ENCODE data around the gene MAP2K3.
"Not testable (repeated sequence)": the region's sequence is repeated elsewhere in the genome, so short reads cannot be mapped to it uniquely, and the experiment has no call there.

MAP2K3 gene

GRCh38 chr17:21323257-21324111, 39.0 kb downstream of the MAP2K3 start:
- in situ Hi-C loops (cut with HindIII; ENCODE audit: low sequenced_read_pairs) = not testable (repeated sequence)

DNA sequence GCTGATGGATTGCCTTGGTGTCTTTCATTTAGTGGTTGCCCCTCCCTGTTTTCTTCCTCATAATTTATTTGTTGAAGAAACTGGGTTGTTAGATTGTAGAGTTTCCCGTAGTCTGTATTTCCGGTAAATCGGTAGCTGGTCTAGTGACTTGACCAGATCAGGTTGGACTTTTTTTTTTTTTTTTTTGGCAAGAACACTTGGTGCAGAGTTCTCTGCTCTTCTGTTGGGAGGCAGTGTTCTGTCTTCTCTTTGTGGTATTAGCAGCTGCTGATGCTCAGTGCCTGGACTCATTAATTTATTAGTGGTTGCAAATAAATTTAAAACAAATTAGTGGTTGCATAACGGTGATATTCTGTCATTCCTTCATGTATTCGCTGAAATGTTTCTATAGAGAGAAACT, 40.2 kb downstream of the MAP2K3 start:
- in situ Hi-C loops (cut with HindIII; ENCODE audit: low sequenced_read_pairs) = not testable (repeated sequence)

DNA sequence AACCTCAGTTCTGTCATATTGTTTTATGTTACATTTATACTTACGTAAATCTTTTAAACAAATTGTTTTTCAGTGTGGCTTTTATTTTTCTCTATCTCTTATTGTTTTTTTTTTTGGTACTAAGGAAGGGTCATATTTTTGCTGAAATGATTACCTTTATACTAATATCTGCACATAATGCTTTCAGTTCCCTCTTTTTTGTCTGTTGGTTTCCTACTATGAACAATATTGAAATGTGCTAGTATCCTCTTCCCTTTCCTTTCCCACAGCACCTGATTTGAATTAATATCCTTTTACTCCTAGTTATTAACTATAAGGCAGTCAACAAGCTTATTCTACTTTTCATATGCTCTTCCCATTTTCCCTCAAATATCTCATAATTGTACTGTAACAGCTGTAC, 43.4 kb downstream of the MAP2K3 start:
- in situ Hi-C loops (cut with HindIII; ENCODE audit: low sequenced_read_pairs) = not testable (repeated sequence)

DNA sequence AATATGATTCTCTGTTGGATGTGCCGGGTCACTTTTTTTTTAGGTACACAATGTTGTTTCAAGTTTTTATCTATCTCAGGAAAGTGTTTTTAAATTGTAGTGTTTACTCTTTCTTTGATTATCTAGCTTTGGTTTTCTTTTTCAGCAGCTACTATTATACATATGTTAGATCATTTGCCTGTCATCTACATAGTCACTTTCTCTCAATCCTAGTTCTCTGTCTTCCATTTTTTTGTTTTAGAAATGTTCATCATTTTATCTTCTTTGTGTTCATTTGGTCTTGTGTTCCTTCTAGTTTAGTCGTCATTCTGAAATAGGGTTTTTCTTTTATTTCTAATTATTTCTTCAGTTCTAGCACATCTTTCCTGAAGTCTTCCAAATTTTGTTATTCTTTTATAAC, 44.3 kb downstream of the MAP2K3 start:
- in situ Hi-C loops (cut with HindIII; ENCODE audit: low sequenced_read_pairs) = not testable (repeated sequence)

GRCh38 chr17:21330436-21331160, 46.1 kb downstream of the MAP2K3 start:
- in situ Hi-C loops (cut with HindIII; ENCODE audit: low sequenced_read_pairs) = no loop called here

DNA sequence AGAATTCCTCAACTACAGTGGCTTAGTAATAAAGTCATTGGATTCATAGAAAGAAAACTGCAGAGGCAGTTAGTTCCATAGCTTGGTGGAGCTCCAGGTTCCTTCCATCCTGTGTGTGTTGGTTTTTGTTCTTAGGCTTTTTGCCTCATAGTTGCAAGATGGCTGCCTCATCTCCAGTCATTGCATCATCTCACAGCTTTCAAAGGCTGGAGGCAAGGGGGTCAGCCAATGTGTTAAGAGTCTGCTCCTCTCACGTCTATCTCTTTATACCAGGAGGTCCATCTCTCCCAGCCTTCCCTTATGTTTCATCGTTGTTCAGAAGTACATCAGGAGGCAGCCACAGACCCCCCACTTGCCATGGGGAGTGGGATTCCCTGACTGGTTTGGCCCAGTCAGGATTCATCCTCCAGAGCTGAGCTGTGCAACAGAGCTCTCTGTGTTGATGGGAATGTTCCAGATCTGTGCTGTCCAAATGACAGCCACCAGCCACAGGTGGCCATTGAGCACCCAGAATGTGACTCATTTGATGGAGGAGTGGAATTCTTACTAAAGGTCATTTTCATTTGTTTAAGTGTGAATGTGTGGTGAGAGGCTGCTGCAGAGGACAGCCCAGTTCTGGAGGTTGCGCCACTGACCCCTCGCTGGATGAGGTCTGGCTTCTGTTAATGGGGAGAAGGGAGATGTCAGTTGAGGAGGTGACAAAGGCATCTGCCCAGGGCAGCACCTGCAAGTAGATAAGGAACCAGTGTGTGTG, 52.2 kb downstream of the MAP2K3 start:
- in situ Hi-C loops (cut with HindIII; ENCODE audit: low sequenced_read_pairs) = not testable (repeated sequence)

GRCh38 chr17:21337981-21338625, 53.6 kb downstream of the MAP2K3 start:
- in situ Hi-C loops (cut with HindIII; ENCODE audit: low sequenced_read_pairs) = not testable (repeated sequence)

DNA sequence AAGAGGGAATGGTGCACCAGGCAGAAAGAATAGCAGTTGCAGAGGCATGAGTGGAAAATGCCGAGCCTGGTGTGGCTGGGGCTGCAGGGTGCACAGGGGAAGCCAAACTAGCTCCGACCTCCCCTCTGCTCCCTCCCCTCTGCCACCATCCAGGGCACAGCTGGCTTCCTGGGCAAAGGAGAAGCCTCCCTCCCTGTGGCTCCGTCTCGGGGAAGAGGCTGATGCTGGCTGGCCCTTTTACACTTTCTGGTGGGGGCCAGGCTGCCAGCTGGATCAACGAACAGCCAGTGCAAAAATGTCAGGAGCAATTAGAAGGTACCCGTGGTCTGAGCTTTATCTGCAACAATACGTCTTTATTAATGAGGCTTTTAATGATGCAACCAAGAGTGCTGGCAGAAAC, 54.5 kb downstream of the MAP2K3 start:
- in situ Hi-C loops (cut with HindIII; ENCODE audit: low sequenced_read_pairs) = no loop called here

DNA sequence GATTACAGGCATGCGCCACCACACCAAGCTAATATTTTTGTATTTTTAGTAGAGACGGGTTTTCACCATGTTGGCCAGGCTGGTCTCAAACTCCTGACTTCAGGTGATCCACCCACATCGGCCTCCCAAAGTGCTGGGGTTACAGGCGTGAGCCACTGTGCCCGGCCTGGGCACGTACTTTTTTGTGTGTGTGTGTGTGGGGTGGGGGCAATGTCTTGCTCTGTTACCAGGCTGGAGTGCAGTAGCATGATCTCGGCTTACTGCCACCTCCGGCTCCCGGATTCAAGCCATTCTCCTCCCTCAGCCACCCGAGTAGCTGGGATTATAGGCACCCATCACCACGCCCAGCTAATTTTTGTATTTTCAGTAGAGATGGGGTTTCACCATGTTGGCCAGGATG, 55.1 kb downstream of the MAP2K3 start:
- in situ Hi-C loops (cut with HindIII; ENCODE audit: low sequenced_read_pairs) = not testable (repeated sequence)

- in situ Hi-C loops (cut with HindIII; ENCODE audit: low sequenced_read_pairs) = not testable (repeated sequence)
Observed at GRCh38 chr17:21340407-21340806, 55.9 kb downstream of the MAP2K3 start.

GRCh38 chr17:21341279-21341678, 56.8 kb downstream of the MAP2K3 start:
- in situ Hi-C loops (cut with HindIII; ENCODE audit: low sequenced_read_pairs) = not testable (repeated sequence)

GRCh38 chr17:21341925-21342540, 57.5 kb downstream of the MAP2K3 start:
- in situ Hi-C loops (cut with HindIII; ENCODE audit: low sequenced_read_pairs) = not testable (repeated sequence)

DNA sequence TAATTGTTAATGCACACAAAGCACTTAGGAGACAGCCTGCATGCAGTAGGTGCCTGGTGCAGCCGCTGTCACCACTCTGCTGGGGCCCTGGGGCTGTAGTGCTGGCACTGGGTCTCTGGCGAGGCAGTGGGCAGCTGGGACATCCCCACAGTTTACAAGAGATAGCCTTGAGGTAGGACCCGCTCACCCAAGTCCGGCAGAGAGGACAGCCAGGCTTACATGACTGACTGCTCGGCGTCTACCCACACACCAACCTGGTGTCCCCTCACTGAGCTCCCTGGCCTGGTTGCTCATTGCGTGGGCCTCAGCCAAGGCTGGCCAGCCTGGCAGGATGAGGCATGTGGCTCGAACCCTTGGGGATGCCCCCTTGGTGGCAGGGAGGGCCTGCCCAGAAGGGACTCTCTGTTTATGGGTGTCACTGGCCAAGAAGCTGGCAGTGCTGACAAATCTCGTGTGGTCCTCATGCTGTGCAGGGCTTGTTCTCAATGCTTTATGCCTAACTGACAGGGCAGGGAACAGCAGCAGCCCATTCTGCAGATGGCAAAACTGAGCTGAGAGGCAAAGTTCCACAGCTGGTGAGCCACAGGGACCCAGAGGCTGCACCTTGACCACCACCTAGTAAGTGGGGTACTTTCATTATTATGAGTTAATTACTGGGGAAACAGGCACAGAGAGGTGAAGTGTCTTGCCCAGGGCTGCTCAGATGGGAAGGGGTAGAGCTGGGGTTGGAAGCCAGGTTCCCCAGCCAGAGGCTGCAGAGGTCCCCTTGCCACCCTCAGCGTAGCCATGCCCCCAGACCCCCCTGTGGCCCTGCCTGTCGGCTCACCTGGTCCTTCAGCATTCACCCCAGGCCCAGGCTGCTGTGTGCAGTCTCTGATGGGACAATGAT, 58.8 kb downstream of the MAP2K3 start:
- in situ Hi-C loops (cut with HindIII; ENCODE audit: low sequenced_read_pairs) = not testable (repeated sequence)

- in situ Hi-C loops (cut with HindIII; ENCODE audit: low sequenced_read_pairs) = not testable (repeated sequence)
Observed at GRCh38 chr17:21344801-21345200, 60.3 kb downstream of the MAP2K3 start.

DNA sequence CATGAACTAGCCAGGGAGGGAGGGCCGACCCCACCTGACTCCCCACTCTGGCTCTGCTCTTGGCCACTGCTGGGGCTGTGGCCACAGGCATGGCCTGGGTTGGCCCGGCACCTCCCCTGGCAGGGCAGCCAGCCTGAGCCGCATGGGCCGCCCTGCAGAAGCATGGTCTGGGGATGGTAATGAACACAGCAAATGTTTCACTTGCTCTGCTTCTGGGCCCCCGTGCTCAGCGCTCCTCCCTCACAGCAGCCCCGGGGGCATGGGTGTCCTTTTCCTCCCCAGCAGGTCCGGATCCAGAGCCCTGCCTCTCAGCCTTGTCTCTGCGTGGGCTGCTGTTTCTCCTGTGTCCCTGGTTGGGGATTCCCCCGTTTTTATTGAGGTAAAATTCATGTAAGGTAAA, 60.7 kb downstream of the MAP2K3 start:
- in situ Hi-C loops (cut with HindIII; ENCODE audit: low sequenced_read_pairs) = no loop called here

- in situ Hi-C loops (cut with HindIII; ENCODE audit: low sequenced_read_pairs) = not testable (repeated sequence)
Observed at GRCh38 chr17:21346107-21346506, 61.6 kb downstream of the MAP2K3 start.

DNA sequence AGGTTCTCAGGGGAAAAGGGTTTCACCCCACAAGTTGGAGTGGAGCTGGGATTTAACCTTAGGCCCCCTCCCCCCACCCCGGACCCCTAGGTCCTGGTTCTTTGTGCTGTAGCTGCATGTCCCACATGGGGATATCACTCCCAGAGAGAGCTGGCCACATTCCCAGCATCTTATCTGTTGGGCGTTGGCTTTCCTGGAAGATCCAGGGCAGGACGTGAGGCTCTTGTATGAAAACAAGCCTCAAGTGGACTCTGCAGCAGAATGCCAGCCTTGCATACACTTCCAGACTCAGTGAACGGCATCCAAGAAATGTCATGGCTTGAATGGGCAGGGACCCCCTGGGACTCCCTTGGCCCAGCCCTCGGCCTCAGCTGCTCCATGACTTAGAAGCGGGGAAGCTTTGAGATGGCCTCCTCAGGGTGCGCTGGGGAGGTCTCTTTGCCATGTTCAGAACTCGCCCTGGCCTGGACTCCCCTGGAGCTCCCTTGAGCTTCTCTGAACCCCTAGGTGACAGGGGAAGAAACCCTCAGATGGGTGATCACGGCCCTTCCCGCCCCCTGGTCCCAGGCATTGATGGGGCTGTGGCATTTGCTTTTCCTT, 62.2 kb downstream of the MAP2K3 start:
- in situ Hi-C loops (cut with HindIII; ENCODE audit: low sequenced_read_pairs) = not testable (repeated sequence)

DNA sequence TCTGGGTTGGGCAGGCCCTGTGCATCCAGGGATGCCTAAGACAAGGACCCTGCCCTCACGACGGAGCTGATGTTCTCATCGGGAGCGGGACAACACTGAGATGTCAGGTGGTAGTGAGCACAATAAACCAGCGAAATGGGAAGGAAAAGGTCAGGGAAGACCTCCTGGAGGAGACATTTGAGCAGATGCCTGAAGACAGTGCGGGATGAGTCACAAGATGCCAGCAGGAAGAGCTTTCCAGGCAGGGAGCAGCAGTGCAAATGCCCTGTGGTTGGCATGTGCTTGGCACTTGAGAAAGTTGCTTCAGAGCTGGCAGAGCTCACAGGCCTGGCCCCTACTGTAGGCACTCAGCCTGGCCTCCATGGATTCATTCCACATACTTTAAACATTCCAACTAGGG, 63.1 kb downstream of the MAP2K3 start:
- in situ Hi-C loops (cut with HindIII; ENCODE audit: low sequenced_read_pairs) = not testable (repeated sequence)
